ENCODE data around the gene NUP93.
"Not testable (repeated sequence)": the region's sequence is repeated elsewhere in the genome, so short reads cannot be mapped to it uniquely, and the experiment has no call there.

NUP93 gene

DNA sequence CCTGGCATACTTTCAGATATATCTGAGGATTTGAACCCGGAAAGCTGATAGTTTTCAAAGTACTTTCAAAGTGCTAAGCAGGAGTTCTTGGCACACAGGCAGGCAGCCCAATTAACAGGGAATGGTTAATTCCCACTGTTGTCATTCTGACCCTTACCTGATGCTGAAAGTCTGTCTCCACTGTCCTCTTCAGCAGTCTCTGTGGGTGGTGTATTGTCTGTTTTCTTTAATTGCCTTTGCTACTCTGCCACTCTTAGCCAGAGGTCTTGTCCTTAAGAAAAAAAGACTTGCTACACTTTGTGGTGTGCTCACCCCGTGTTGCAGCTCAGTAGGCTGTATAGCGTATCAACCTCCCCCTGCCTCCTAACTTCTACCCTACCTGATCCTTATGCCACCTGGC, 71.8 kb downstream of the NUP93 start:
- TF ChIP-seq, protein P1, sequence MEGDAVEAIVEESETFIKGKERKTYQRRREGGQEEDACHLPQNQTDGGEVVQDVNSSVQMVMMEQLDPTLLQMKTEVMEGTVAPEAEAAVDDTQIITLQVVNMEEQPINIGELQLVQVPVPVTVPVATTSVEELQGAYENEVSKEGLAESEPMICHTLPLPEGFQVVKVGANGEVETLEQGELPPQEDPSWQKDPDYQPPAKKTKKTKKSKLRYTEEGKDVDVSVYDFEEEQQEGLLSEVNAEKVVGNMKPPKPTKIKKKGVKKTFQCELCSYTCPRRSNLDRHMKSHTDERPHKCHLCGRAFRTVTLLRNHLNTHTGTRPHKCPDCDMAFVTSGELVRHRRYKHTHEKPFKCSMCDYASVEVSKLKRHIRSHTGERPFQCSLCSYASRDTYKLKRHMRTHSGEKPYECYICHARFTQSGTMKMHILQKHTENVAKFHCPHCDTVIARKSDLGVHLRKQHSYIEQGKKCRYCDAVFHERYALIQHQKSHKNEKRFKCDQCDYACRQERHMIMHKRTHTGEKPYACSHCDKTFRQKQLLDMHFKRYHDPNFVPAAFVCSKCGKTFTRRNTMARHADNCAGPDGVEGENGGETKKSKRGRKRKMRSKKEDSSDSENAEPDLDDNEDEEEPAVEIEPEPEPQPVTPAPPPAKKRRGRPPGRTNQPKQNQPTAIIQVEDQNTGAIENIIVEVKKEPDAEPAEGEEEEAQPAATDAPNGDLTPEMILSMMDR (IDR thresholded peaks at IDR 0.05; ENCODE audit: control insufficient read depth, extremely low read depth, insufficient read depth): no peak
- no peak for DNase-seq (ENCODE audit: low read depth)
- H3K4me3 ChIP-seq (ENCODE audit: low read depth, low read length): no peak overlapping the region

DNA sequence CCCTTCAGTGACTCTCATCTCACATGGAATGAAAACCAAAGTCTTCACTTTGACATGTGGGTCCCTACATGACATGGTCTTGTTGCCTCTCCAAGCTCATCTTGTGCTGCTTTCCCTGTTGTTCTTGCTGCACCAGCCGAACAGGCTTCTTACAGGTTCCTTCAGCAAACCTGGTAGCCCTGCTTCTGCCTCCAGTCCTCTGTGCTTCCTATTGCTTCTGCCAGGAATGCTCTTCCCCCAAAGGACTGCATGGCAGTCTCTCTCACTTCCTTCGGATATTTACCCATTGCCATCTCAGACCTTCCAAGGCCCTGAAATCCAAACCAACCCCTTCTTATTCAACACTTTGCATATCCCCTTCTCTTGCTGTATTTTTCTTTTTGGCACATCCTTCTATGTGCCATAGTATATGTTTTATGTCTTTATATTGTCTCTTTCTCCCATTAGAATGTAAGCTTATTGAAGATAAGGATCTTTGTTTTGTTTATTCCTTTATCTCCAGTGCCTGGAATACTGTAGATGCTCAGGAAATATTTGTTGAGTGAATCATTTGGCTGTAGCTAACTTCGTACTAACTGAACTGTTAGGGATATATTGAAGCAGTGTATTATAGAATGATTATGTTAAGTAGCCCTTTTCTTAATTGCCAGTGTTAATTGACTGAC, 77.2 kb downstream of the NUP93 start:
- peak; percentile 95 for DNase-seq (ENCODE audit: low read depth)
- H3K4me3 ChIP-seq (ENCODE audit: low read depth, low read length): no peak overlapping the region

DNA sequence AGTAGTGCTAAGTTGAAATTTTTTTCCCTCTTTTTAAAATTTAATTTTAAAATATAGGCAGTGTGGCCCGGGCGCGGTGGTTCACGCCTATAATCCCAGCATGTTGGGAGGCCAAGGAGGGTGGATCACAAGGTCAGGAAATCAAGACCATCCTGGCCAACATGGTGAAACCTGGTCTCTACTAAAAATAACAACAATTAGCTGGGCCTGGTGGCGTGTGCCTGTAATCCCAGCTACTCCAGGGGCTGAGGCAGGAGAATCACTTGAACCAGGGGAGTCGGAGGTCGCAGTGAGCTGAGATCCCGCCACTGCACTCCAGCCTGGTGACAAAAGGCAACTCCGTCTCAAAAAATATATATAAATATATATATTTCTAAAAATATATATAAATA, 77.7 kb downstream of the NUP93 start:
- H3K4me3 ChIP-seq (ENCODE audit: low read depth, low read length); DNase-seq (ENCODE audit: low read depth): not testable (repeated sequence)

More for the DNA sequence above, 77.2 kb downstream of the NUP93 start:
- TF ChIP-seq, protein P1 (IDR thresholded peaks at IDR 0.05; ENCODE audit: control insufficient read depth, extremely low read depth, insufficient read depth): no peak

DNA sequence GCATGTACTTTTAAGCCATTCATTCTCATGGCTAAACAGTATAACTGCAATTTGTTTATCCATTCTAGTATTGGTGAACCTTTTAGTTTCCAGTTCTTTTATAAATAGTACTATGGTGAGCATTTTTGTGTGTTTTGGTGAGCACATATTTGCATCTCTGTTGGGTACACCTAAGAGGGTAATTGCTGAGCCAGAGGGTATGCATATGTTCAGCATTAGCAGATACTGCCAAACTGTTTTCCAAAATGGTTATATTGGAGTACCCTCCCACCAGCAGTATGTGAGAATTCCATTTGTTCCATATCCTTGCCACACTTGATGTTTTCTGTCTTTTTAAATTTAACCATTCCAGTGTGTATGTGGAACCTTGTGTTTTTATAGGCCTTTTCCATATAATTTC, 81.0 kb downstream of the NUP93 start:
- no peak overlapping the region for H3K4me3 ChIP-seq (ENCODE audit: low read depth, low read length)
- TF ChIP-seq, protein P1 (IDR thresholded peaks at IDR 0.05; ENCODE audit: control insufficient read depth, extremely low read depth, insufficient read depth): no peak
- no peak for DNase-seq (ENCODE audit: low read depth)

DNA sequence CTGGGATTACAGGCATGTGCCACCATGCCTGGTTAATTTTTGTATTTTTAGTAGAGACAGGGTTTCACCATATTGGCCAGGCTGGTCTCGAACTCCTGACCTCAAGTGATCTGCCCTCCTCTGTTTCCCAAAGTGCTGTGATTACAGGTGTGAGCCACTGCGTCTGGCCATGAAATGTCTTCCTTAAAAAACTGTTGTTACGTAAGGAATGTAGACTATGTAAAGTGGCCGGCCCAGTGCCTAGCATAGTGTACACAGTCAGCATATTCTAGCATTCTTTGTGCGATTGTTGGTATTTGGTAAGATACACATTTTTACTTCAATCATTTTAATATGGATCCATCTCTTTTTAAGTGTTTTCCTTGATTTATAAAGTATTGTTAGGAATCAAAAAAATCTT, 81.7 kb downstream of the NUP93 start:
- not testable (repeated sequence) for DNase-seq (ENCODE audit: low read depth); H3K4me3 ChIP-seq (ENCODE audit: low read depth, low read length)

DNA sequence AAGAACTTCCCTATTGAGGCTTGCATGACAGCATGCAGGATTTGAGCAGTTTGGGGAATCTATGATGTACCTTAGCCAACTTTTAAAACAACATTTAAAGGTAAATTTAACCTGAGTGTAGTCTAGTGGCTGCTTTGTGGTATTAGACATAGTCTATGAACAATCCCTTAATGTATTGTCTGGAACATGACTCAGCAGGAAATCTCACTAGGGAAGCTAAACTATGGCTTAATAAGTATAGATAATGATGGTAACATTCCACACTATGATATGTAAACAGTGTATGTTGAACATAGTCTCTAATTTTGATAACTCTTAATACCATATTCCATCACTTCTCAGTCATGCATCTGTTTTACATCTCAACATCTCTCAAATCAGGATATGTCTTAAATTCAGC, 83.0 kb downstream of the NUP93 start:
- no peak for DNase-seq (ENCODE audit: low read depth)

DNA sequence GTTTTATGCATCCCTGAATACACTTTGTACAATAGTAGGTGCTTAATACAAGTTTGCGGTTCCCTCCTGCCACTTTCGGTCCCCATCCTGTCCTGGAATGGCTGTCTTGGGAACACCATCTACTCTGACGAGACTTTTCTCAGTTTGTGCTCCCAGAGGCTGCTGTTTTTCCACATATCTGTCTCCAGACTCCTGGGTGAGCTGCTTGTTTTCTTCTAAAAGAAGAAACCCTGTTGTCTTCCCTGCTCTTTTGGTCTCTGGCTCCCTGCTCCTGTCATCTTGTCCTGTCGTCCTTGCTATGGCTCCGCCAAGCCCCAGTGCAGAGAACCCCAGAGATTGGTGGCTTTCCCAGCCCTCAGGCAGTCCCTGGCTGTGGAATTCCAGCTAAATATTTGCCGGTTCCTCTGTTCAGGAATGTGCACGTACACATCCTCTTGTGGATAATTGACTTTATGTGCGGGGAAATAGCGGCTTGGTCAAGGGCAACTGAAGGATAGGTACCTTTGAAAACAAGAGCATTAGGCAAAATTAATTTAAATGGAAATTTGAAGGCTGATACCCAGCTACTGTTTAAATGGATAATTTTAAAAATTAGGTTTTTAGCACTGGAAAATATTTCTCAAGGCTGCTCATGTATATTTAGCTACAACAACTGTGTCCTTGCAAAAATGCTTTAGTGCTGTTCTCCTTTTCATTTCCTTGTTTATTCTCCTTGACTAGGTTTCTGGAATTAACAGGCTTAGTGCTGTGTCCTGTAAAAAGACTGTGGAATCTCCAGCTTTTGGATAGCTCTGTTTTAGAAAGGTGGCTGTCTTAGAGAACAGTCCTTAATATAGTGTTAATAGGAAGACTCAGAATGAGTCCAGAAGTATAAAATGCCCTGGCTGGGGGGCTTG, 84.9 kb downstream of the NUP93 start:
- no peak for DNase-seq (ENCODE audit: low read depth)
- TF ChIP-seq, protein P1 (IDR thresholded peaks at IDR 0.05; ENCODE audit: control insufficient read depth, extremely low read depth, insufficient read depth): no peak
- no peak overlapping the region for H3K4me3 ChIP-seq (ENCODE audit: low read depth, low read length)

More for the DNA sequence above, 83.0 kb downstream of the NUP93 start:
- TF ChIP-seq, protein P1 (IDR thresholded peaks at IDR 0.05; ENCODE audit: control insufficient read depth, extremely low read depth, insufficient read depth): no peak
- no peak overlapping the region for H3K4me3 ChIP-seq (ENCODE audit: low read depth, low read length)
